RWPE1 (cell line): ENCODE results near the gene KCNN3.

Experiments
- CTCF ChIA-PET: fragments of 350-600 bp; sonication (Branson Sonifier 250); formaldehyde crosslinking; extraction: SDS; loops from one replicate; lab custom pipeline; 2021; lab: Yijun Ruan, JAX
- POLR2A ChIA-PET: fragments of 400-600 bp; formaldehyde crosslinking; extraction: SDS; loops from one replicate; lab custom pipeline; 2020; ENCODE audit warnings: antibody characterized with exemption; ENCODE audit not compliant: low non-redundant PET; lab: Yijun Ruan, JAX
- DNase-seq: peaks from one replicate; pipeline ENCODE4 v3.0.0; 2012; ENCODE audit warnings: low spot score
- H3K27ac ChIP-seq: fragments of 450-650 bp; 2 replicates; pipeline ENCODE4 v1.5.1; 2017
- CTCF ChIP-seq: fragments of 450-650 bp; conservative IDR thresholded peaks from 2 replicates; pipeline ENCODE4 v1.5.1; 2017; ENCODE audit warnings: low read depth, mild to moderate bottlenecking

KCNN3 gene

GRCh38 chr1:154833209-154833608 is 36.9 kb downstream of the KCNN3 start:
- CTCF ChIA-PET: no interaction called here
- TF ChIP-seq CTCF: no peak
- POLR2A ChIA-PET: no interaction called here
- H3K27ac ChIP-seq: no peak overlapping the region
- DNase-seq: no peak

- CTCF ChIA-PET: no interaction called here
- POLR2A ChIA-PET: no interaction called here
- no peak overlapping the region for H3K27ac ChIP-seq
- TF ChIP-seq CTCF: no peak
- DNase-seq: no peak
Observed at GRCh38 chr1:154832384-154832783, 37.7 kb downstream of the KCNN3 start.

- no peak overlapping the region for H3K27ac ChIP-seq
- CTCF ChIA-PET: no interaction called here
- no peak for DNase-seq
- TF ChIP-seq CTCF: no peak
- POLR2A ChIA-PET: no interaction called here
Observed at GRCh38 chr1:154831462-154831861, 38.6 kb downstream of the KCNN3 start.

- H3K27ac ChIP-seq: no peak overlapping the region
- TF ChIP-seq CTCF: no peak
- ChIA-PET POLR2A (no interaction called here), CTCF (interaction anchor here (0.7 to 0.8 kb wide), 2 partner anchors 68 to 270 kb away, joined by 3 to 5 read pairs; no protein-coding TSS in a partner anchor)
- DNase-seq: no peak
Observed at GRCh38 chr1:154829062-154829461, 41.0 kb downstream of the KCNN3 start.

GRCh38 chr1:154824179-154825000 is 45.7 kb downstream of the KCNN3 start:
- no peak for TF ChIP-seq CTCF
- ChIA-PET POLR2A (no interaction called here), CTCF (interaction anchor here (0.6 kb wide), 1 partner anchor 18 kb away, joined by 3 read pairs; no protein-coding TSS in a partner anchor)
- no peak for DNase-seq
- H3K27ac ChIP-seq: no peak overlapping the region

GRCh38 chr1:154822717-154823116 is 47.4 kb downstream of the KCNN3 start:
- ChIA-PET CTCF (no interaction called here), POLR2A (no interaction called here)
- no peak overlapping the region for H3K27ac ChIP-seq
- TF ChIP-seq CTCF: no peak
- DNase-seq: no peak
